Measurements from ENCODE around the gene TIMM17A.

DNA sequence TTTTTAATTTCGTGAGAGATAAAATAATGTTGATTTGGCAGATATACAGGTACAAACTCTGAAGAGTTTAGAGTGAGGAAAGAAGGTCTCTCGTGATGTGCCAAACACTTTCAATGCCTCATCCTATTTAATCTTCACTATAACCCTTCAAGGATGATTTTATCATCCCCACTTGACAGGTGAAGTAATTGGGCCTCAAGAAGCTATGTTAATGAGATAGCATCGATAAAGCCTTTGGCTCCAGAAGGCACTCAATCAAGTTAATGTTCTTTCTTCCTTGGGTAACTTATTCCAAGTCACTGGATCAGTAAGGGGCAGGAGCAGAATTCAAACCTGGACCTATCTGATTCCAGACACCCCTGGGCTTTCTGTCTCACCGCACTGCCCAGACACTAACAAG, 16.2 kb upstream of the TIMM17A start:
- TF ChIP-seq, protein P1, sequence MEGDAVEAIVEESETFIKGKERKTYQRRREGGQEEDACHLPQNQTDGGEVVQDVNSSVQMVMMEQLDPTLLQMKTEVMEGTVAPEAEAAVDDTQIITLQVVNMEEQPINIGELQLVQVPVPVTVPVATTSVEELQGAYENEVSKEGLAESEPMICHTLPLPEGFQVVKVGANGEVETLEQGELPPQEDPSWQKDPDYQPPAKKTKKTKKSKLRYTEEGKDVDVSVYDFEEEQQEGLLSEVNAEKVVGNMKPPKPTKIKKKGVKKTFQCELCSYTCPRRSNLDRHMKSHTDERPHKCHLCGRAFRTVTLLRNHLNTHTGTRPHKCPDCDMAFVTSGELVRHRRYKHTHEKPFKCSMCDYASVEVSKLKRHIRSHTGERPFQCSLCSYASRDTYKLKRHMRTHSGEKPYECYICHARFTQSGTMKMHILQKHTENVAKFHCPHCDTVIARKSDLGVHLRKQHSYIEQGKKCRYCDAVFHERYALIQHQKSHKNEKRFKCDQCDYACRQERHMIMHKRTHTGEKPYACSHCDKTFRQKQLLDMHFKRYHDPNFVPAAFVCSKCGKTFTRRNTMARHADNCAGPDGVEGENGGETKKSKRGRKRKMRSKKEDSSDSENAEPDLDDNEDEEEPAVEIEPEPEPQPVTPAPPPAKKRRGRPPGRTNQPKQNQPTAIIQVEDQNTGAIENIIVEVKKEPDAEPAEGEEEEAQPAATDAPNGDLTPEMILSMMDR (IDR thresholded peaks at IDR 0.05): no peak
- TF ChIP-seq POLR2A (IDR thresholded peaks at IDR 0.05): no peak
- no peak for TF ChIP-seq POLR2AphosphoS5 (IDR thresholded peaks at IDR 0.05)

Measured in breast epithelium (tissue), 3 donors.